GM10266 (cell line): ENCODE measurements around the gene SLC16A6.

Experiments
- DNase-seq: peaks from one replicate; pipeline ENCODE4 v3.0.0; 2012; ENCODE audit errors: extremely low spot score
- CTCF ChIP-seq: IDR thresholded peaks from 2 replicates; pipeline ENCODE4 v1.5.1; 2012; ENCODE audit warnings: mild to moderate bottlenecking, low read depth; ENCODE audit not compliant: control insufficient read depth, insufficient read depth; ENCODE audit errors: missing control alignments

SLC16A6 gene

GRCh38 chr17:68307443-68307842 is 16.5 kb upstream of the SLC16A6 start:
- TF ChIP-seq CTCF = no peak
- no peak for DNase-seq

GRCh38 chr17:68306819-68307218 is 15.9 kb upstream of the SLC16A6 start:
- no peak for TF ChIP-seq CTCF
- DNase-seq = no peak

GRCh38 chr17:68305142-68305541 is 14.2 kb upstream of the SLC16A6 start:
- DNase-seq = no peak
- TF ChIP-seq CTCF = no peak

- TF ChIP-seq CTCF = no peak
- DNase-seq = no peak
Observed at GRCh38 chr17:68304706-68305105, 13.8 kb upstream of the SLC16A6 start.

GRCh38 chr17:68302666-68303065 is 11.7 kb upstream of the SLC16A6 start:
- no peak for DNase-seq
- no peak for TF ChIP-seq CTCF

- DNase-seq = no peak
- no peak for TF ChIP-seq CTCF
Observed at GRCh38 chr17:68302066-68302564, 11.2 kb upstream of the SLC16A6 start.

- no peak for DNase-seq
- no peak for TF ChIP-seq CTCF
Observed at GRCh38 chr17:68301438-68301959, 10.6 kb upstream of the SLC16A6 start.
